Body of pancreas (tissue), 4 donors: ENCODE measurements around the gene HOXD10. TPM values are rescaled to one million over a fixed set of nuclear protein-coding genes. Genes with fewer than 3 reads are reported as not detected.

Experiments
- ATAC-seq: fragments of 150-250 bp; one replicate; pipeline ENCODE4 v1.9.1; 2016
- DNase-seq, 4 donors: peaks; one replicate each; pipeline ENCODE4 v3.0.0-alpha.2; 2019
- H3K27ac ChIP-seq, 4 donors: fragments of 200-600 bp; sonication (generic); 1 replicate in 3 of 4; 2 replicates in 1 of 4; pipeline versions ENCODE4 v1.5.1 to v1.6.1; 2016 to 2019; ENCODE audit warnings: mild to moderate bottlenecking in 1 of 4, mixed read lengths in 1 of 4, moderate library complexity in 1 of 4
- H3K27me3 ChIP-seq, 2 donors: fragments of 200-600 bp; sonication (generic); one replicate each; pipeline ENCODE4 v1.6.0; 2016; ENCODE audit warnings: mild to moderate bottlenecking in 1 of 2
- H3K36me3 ChIP-seq, 2 donors: fragments of 200-600 bp; sonication (generic); replicated peaks in 1 of 2; 2 replicates each; pipeline ENCODE4 v1.5.1; 2016; ENCODE audit warnings: low read depth in 2 of 2; ENCODE audit not compliant: insufficient read depth in 1 of 2
- H3K4me1 ChIP-seq: fragments of 200-600 bp; sonication (generic); one replicate; pipeline ENCODE4 v1.6.0; 2016
- H3K4me3 ChIP-seq, 2 donors: fragments of 200-600 bp; sonication (generic); 1 replicate in 1 of 2; 2 replicates in 1 of 2; pipeline ENCODE4 v1.5.1; 2016 to 2019
- H3K9me3 ChIP-seq, 3 donors: fragments of 200-600 bp; sonication (generic); 1 replicate in 2 of 3; 2 replicates in 1 of 3; pipeline ENCODE4 v1.5.1; 2016
- POLR2A ChIP-seq, 3 donors: fragments of 450-650 bp; IDR thresholded peaks; one replicate each; pipeline ENCODE4 v1.6.1; 2016; ENCODE audit warnings: antibody characterized with exemption in 3 of 3, mild to moderate bottlenecking in 2 of 3
- WGBS, 2 donors: methylation state at CpG; one replicate each; pipeline ENCODE4 v1.1.5; 2017; 5-methylcytosine and 5-hydroxymethylcytosine counted together
- intact Hi-C: fragments of 100-400 bp; cut with DNase I; formaldehyde crosslinking; loops from one replicate; pipeline ENCODE4 v1.15.1; 2023
- total RNA-seq, 2 donors: library from RNA; depleted of rRNA; stranded (reverse); fragments of >200 nt; gene quantifications; one replicate each; pipeline ENCODE4 v1.1.0, GENCODE V29; 2016
- TF ChIP-seq, protein P1 (sequence below), 7 experiments: fragments of 450-650 bp in 4 of 7; fragments of 200-600 bp in 3 of 7; sonication (generic) in 3 of 7; IDR thresholded peaks; one replicate each; pipeline ENCODE4 v1.5.1; 2016 to 2019; ENCODE audit warnings: antibody characterized with exemption in 7 of 7

HOXD10 gene
- total RNA-seq, 2 donors from 2014 or later = 0.26 TPM; not detected in 1

DNA sequence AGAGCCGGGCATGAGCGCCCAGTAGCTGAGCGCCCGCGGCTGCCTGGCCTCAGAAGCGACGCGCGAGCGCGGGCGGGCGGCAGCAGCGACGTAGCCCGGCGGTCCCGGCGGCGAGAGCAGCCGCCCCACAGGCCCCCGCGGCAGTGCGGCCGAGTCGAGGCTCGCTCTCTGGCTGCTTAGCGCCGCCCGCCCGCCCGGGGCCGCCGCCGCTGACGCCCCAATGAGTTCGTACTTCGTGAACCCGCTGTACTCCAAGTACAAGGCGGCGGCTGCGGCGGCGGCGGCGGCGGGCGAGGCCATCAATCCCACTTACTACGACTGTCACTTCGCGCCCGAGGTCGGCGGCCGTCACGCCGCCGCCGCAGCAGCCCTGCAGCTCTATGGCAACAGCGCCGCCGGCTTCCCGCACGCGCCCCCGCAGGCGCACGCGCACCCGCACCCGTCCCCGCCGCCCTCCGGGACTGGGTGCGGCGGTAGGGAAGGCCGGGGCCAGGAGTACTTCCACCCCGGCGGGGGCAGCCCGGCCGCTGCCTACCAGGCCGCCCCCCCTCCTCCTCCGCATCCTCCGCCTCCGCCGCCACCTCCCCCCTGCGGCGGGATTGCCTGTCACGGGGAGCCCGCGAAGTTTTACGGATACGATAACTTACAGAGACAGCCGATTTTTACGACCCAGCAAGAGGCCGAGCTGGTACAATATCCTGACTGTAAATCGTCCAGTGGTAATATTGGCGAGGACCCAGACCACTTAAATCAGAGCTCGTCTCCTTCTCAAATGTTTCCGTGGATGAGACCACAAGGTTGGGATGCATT lies 13.8 kb downstream of the HOXD10 start:
- Histone ChIP-seq H3K4me1 (peaks cover 10% of the 10 kb centered on the region), H3K36me3 (no peaks in the 10 kb centered on the region), H3K9me3 (no peaks in the 10 kb centered on the region), H3K27ac (peak overlapping the region in 1 of 4 donors; percentile 55), H3K4me3 (no peak overlapping the region), H3K27me3 (peaks cover 0 to 77% of the 10 kb centered on the region in 2 donors)
- intact Hi-C loops = no loop called here
- 3 to 6% methylated on average over 29 to 95 of the region's 100 CpGs for WGBS, 2 donors
- ATAC-seq (peak; percentile 33), DNase-seq (no peak)
- TF ChIP-seq, protein P1, sequence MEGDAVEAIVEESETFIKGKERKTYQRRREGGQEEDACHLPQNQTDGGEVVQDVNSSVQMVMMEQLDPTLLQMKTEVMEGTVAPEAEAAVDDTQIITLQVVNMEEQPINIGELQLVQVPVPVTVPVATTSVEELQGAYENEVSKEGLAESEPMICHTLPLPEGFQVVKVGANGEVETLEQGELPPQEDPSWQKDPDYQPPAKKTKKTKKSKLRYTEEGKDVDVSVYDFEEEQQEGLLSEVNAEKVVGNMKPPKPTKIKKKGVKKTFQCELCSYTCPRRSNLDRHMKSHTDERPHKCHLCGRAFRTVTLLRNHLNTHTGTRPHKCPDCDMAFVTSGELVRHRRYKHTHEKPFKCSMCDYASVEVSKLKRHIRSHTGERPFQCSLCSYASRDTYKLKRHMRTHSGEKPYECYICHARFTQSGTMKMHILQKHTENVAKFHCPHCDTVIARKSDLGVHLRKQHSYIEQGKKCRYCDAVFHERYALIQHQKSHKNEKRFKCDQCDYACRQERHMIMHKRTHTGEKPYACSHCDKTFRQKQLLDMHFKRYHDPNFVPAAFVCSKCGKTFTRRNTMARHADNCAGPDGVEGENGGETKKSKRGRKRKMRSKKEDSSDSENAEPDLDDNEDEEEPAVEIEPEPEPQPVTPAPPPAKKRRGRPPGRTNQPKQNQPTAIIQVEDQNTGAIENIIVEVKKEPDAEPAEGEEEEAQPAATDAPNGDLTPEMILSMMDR (IDR thresholded peaks at IDR 0.05) = no peak
- TF ChIP-seq POLR2A (IDR thresholded peaks at IDR 0.05) = no peak

DNA sequence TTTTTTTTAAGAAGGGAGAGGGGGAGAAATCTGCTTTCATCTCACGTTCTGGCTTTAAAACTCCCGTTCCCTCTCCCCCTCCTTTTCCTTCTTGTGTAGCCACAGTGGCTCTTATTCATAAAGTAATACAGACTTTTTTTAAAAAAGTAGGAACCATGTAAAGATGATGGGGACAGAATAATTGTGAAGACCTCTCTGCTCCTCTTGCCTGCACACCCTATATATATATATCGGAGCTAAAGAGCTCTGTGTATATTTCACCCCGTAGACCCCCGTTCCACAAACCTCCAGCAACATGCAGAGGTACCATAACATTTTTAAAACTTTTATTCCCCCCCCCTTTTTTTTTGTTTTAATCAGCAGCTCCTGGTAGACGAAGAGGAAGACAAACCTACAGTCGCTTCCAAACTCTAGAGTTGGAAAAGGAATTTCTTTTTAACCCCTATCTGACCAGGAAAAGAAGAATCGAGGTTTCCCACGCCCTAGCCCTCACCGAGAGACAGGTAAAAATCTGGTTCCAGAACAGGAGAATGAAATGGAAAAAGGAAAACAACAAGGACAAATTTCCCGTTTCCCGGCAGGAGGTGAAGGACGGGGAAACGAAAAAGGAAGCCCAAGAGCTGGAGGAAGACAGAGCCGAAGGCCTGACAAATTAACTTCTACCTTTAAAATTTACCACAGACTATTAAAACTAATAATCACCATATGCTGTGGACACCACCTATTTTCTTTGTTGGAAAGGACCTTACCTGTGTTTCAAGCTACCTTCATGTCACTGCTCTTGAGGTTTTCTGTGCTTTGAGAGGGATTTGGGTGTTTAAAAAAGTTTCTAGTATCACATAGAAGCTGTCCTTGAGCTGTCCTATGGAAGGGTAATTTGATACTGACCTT lies 14.6 kb downstream of the HOXD10 start:
- intact Hi-C loops = no loop called here
- no peak overlapping the region for H3K27ac ChIP-seq
- 11 to 14% methylated on average over 15 of the region's 15 CpGs for WGBS, 2 donors
- DNase-seq = no peak
- H3K4me1 ChIP-seq = peaks cover 16% of the 10 kb centered on the region
- peaks cover 0 to 75% of the 10 kb centered on the region in 2 donors for H3K27me3 ChIP-seq
- TF ChIP-seq, protein P1 (IDR thresholded peaks at IDR 0.05) = no peak
- TF ChIP-seq POLR2A (IDR thresholded peaks at IDR 0.05) = no peak
- no peak for ATAC-seq
- H3K4me3 ChIP-seq = no peak overlapping the region
- H3K9me3 ChIP-seq = no peaks in the 10 kb centered on the region
- H3K36me3 ChIP-seq = no peaks in the 10 kb centered on the region

DNA sequence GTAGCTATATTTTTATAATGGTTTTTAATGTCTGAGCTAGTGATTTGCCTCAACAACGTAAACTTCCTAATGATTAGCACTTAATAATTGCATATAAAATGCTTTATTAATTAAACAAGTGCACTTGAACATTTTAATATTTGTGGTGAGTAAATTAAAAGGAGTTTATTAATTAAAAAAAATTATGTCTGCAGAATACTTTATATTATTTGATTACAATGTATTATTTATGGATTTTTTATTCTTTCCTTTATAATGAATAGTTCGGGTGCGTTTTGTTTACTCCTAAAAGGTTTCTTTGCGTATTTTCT lies 15.2 kb downstream of the HOXD10 start:
- H3K4me3 ChIP-seq = no peak overlapping the region
- intact Hi-C loops = no loop called here
- no peaks in the 10 kb centered on the region for H3K9me3 ChIP-seq
- DNase-seq (no peak), ATAC-seq (no peak)
- no peak overlapping the region for H3K27ac ChIP-seq
- H3K4me1 ChIP-seq = peaks cover 22% of the 10 kb centered on the region
- 5 to 20% methylated on average over 4 of the region's 4 CpGs for WGBS, 2 donors
- TF ChIP-seq POLR2A (IDR thresholded peaks at IDR 0.05) = no peak
- TF ChIP-seq, protein P1 (IDR thresholded peaks at IDR 0.05) = no peak
- H3K36me3 ChIP-seq = no peaks in the 10 kb centered on the region
- H3K27me3 ChIP-seq = peaks cover 0 to 81% of the 10 kb centered on the region in 2 donors

DNA sequence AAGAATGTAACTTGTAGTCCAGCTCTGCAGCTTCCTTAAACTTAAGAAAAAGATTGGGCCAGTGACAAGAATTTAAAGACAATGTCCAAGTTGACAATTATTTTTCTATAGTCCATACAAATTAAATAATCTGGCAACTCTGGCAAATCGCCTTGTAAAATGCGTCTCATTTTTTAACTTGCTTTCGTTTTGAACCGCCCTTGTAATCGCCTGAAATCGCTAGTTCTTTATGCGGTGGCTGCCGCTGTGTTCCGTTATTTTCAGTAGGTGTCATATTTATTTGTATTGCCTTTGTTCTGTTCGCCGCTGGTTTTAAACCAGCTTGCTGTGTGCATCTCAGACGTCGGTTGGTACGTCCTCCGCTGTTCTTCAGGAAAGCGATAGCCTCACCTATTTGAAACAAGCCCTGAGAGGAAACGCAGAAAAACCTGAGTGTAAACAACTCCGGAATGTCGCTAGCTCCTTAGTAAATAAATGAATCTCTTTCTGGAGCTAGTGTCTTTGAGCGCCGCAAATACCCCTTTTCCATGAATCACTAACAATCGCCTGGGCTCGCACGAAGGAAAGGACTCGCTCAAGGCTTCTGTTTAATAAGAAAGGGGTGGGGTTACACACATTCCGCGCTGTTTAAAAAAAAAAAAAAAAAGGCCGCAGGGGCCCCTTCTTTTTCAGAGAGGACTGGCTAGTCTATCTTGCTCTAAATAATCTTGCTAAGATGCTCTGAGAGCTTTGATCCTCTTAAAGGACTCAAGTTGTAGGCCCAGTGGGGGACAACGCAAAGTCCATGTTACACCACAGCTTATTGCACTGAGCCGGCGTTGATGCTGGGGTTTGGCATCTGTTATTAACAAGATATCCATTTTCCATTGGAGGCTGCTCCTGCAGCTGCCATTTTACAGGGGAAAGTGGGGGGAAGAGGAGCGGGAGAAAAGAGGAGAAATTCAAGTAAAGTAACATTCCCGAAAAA lies 15.9 kb downstream of the HOXD10 start:
- intact Hi-C loops = no loop called here

More for the DNA sequence above, 15.9 kb downstream of the HOXD10 start:
- Histone ChIP-seq H3K27me3 (peaks cover 0 to 84% of the 10 kb centered on the region in 2 donors), H3K27ac (no peak overlapping the region), H3K9me3 (no peaks in the 10 kb centered on the region), H3K4me1 (peaks cover 25% of the 10 kb centered on the region), H3K36me3 (no peaks in the 10 kb centered on the region), H3K4me3 (no peak overlapping the region)
- DNase-seq (no peak), ATAC-seq (no peak)
- TF ChIP-seq, protein P1 (IDR thresholded peaks at IDR 0.05) = no peak
- no peak for TF ChIP-seq POLR2A (IDR thresholded peaks at IDR 0.05)
- 8 to 15% methylated on average over 33 of the region's 33 CpGs for WGBS, 2 donors
